PFSK-1 (cell line): ENCODE measurements around the gene FGD3.

Experiments used
- FOXP2 ChIP-seq: optimal IDR thresholded peaks from 2 replicates; pipeline ENCODE3; 2011; ENCODE audit warnings: borderline replicate concordance, control low read depth, inconsistent platforms; ENCODE audit not compliant: insufficient read depth; ENCODE audit errors: extremely low read length, extremely low read depth
- POLR2AphosphoS5 ChIP-seq: IDR thresholded peaks from 2 replicates; pipeline ENCODE4 v1.6.1; 2012; ENCODE audit warnings: low read depth, mild to moderate bottlenecking, control low read depth, low read length, moderate library complexity
- SIN3A ChIP-seq: IDR thresholded peaks from 2 replicates; pipeline ENCODE4 v1.6.1; 2012; ENCODE audit warnings: mild to moderate bottlenecking, low read length, moderate library complexity, borderline replicate concordance; ENCODE audit not compliant: insufficient read depth
- TAF1 ChIP-seq: IDR thresholded peaks from 2 replicates; pipeline ENCODE4 v1.6.1; 2012; ENCODE audit warnings: low read length, control low read depth, borderline replicate concordance; ENCODE audit not compliant: insufficient read depth
- TF ChIP-seq, protein P1 (sequence below), 2 experiments: IDR thresholded peaks; 2 replicates each; pipeline versions ENCODE4 v1.6.1 to v1.8.0; 2011 to 2012; ENCODE audit warnings: low read depth in 2 of 2, low read length in 2 of 2, control low read depth in 1 of 2, inconsistent platforms in 1 of 2, mild to moderate bottlenecking in 1 of 2, moderate library complexity in 1 of 2; ENCODE audit not compliant: insufficient read depth in 1 of 2

Gene FGD3

DNA sequence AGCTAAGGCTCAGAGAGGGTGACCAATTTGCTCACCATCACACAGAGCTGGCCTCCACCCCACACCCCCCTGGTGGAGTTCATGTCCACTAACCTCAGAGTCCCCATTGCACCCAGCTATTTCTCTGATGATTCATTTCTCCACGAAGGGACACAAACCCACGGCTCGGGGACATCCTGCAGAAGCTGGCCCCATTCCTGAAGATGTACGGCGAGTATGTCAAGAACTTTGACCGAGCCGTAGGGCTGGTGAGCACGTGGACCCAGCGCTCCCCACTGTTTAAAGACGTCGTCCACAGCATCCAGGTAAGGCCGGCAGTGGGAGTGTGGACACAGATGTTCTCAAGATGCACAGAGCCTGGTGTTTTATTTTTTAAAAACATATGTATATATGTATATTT, 58.6 kb downstream of the FGD3 start:
- no peak for TF ChIP-seq TAF1
- TF ChIP-seq FOXP2 = no peak
- TF ChIP-seq SIN3A = no peak
- no peak for TF ChIP-seq POLR2AphosphoS5
- TF ChIP-seq, protein P1, sequence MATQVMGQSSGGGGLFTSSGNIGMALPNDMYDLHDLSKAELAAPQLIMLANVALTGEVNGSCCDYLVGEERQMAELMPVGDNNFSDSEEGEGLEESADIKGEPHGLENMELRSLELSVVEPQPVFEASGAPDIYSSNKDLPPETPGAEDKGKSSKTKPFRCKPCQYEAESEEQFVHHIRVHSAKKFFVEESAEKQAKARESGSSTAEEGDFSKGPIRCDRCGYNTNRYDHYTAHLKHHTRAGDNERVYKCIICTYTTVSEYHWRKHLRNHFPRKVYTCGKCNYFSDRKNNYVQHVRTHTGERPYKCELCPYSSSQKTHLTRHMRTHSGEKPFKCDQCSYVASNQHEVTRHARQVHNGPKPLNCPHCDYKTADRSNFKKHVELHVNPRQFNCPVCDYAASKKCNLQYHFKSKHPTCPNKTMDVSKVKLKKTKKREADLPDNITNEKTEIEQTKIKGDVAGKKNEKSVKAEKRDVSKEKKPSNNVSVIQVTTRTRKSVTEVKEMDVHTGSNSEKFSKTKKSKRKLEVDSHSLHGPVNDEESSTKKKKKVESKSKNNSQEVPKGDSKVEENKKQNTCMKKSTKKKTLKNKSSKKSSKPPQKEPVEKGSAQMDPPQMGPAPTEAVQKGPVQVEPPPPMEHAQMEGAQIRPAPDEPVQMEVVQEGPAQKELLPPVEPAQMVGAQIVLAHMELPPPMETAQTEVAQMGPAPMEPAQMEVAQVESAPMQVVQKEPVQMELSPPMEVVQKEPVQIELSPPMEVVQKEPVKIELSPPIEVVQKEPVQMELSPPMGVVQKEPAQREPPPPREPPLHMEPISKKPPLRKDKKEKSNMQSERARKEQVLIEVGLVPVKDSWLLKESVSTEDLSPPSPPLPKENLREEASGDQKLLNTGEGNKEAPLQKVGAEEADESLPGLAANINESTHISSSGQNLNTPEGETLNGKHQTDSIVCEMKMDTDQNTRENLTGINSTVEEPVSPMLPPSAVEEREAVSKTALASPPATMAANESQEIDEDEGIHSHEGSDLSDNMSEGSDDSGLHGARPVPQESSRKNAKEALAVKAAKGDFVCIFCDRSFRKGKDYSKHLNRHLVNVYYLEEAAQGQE (IDR thresholded peaks at IDR 0.05; ENCODE audit: insufficient read depth in 1 of 2, low read depth in 2 of 2, low read length in 2 of 2) = no peak

DNA sequence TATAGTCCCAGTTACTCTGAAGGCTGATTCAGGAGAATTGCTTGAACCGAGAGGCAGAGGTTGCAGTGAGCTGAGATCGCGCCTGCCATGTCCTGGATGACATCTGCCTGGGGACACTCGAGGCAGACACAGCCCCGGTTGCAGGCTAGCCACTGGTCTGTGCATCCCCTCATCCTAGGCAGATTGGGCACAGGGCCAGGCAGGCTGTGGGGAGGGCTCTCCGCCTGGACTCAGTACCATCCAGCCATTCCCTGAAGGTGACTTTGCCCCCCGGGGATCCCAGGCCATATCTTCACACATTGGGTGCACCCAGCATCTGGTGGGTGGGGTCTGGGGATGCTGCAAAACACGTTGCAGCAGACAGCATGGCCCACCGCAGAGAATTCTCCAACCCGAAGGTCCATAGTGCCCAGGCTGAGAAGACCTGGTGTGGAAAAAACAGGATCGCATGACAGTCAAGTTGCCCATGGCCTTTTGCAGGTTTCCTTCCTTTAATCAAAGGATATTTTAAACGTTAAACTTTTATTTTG, 60.3 kb downstream of the FGD3 start:
- TF ChIP-seq FOXP2 (no peak), SIN3A (no peak)
- TF ChIP-seq, protein P1 (IDR thresholded peaks at IDR 0.05; ENCODE audit: insufficient read depth in 1 of 2, low read depth in 2 of 2, low read length in 2 of 2) = no peak

DNA sequence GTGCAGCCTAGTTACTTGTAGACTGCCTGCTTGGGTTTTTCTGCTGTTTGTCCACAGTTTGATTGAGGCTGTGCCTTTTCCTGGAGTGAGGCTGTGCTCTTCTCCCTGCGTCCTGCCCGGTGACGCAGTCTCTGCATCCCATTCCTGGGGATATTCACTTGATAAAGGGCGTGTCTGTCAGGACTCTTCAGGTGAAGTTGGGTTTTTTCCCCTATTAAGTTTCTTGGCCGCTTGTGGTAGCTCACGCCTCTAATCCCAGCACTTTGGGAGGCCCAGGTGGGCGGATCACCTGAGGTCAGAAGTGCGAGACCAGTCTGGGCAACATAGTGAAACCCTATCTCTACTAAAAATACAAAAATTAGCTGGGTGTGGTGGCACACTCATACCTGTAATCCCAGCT, 61.1 kb downstream of the FGD3 start:
- TF ChIP-seq POLR2AphosphoS5 = no peak
- TF ChIP-seq FOXP2 = no peak
- no peak for TF ChIP-seq SIN3A

DNA sequence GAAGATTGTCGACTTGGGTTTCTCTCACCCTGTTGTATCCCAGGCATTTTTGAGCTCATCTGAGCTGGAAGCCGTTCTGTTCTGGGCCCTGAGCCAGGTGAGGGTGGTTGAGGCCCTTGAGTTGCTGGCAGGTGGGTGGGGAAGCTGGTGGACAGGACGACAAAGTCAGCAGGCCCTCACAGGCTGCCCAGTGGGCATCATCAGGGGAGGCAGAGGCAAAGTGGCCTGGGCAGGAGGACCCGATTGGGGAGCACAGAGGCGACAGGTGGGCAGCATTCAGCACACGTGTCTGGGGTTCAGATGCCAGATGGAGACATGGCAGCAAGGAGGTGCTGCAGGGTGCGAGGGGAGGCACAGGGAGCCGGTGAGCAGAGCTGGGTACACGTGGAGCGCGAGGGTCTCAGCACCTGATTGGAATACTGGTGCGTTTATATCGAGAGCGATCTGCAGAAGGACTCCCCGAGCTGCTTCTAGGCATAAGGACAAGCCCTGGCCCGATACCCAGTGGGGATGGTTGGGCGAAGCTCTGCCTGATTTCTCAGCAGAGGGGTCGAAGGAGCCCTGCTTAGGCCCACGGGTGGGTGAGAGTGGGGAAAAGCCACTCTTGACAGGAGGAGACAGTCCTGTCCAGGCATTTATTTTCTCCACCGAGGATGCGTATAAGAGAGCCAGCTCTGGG, 62.2 kb downstream of the FGD3 start:
- TF ChIP-seq, protein P1 (IDR thresholded peaks at IDR 0.05; ENCODE audit: insufficient read depth in 1 of 2, low read depth in 2 of 2, low read length in 2 of 2) = no peak
- TF ChIP-seq POLR2AphosphoS5 (no peak), FOXP2 (no peak), SIN3A (no peak), TAF1 (no peak)

DNA sequence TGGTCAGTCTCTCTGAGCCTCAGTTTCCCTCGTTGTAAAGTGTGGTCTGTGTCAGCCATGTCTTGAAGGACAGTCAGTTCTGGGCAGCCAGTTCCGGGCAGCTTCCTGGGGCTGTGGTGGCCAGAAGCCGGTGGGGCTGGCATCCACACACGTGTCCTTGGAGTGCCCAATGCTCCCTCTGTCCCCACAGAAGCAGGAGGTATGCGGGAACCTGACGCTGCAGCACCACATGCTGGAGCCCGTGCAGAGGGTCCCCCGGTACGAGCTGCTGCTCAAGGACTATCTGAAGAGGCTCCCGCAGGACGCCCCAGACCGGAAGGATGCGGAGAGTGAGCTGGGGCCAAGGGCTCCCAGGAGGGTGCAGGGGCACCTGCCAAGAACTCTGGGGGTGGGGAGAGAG, 62.7 kb downstream of the FGD3 start:
- TF ChIP-seq TAF1 = no peak
- TF ChIP-seq FOXP2 = no peak
- no peak for TF ChIP-seq SIN3A
- TF ChIP-seq, protein P1 (IDR thresholded peaks at IDR 0.05; ENCODE audit: insufficient read depth in 1 of 2, low read depth in 2 of 2, low read length in 2 of 2) = no peak
- TF ChIP-seq POLR2AphosphoS5 = no peak
